Body of pancreas (tissue), 4 donors: ENCODE measurements around the gene C16orf92. TPM values are rescaled to one million over a fixed set of nuclear protein-coding genes. Genes with fewer than 3 reads are reported as not detected.

Experiments used
- ATAC-seq: fragments of 150-250 bp; one replicate; pipeline ENCODE4 v1.9.1; 2016
- DNase-seq, 4 donors: peaks; one replicate each; pipeline ENCODE4 v3.0.0-alpha.2; 2019
- H3K27ac ChIP-seq, 4 donors: fragments of 200-600 bp; sonication (generic); 1 replicate in 3 of 4; 2 replicates in 1 of 4; pipeline versions ENCODE4 v1.5.1 to v1.6.1; 2016 to 2019; ENCODE audit warnings: mild to moderate bottlenecking in 1 of 4, mixed read lengths in 1 of 4, moderate library complexity in 1 of 4
- H3K27me3 ChIP-seq, 2 donors: fragments of 200-600 bp; sonication (generic); one replicate each; pipeline ENCODE4 v1.6.0; 2016; ENCODE audit warnings: mild to moderate bottlenecking in 1 of 2
- H3K36me3 ChIP-seq, 2 donors: fragments of 200-600 bp; sonication (generic); replicated peaks in 1 of 2; 2 replicates each; pipeline ENCODE4 v1.5.1; 2016; ENCODE audit warnings: low read depth in 2 of 2; ENCODE audit not compliant: insufficient read depth in 1 of 2
- H3K4me1 ChIP-seq: fragments of 200-600 bp; sonication (generic); one replicate; pipeline ENCODE4 v1.6.0; 2016
- H3K4me3 ChIP-seq, 2 donors: fragments of 200-600 bp; sonication (generic); 1 replicate in 1 of 2; 2 replicates in 1 of 2; pipeline ENCODE4 v1.5.1; 2016 to 2019
- H3K9me3 ChIP-seq, 3 donors: fragments of 200-600 bp; sonication (generic); 1 replicate in 2 of 3; 2 replicates in 1 of 3; pipeline ENCODE4 v1.5.1; 2016
- CTCF ChIP-seq, 7 experiments: fragments of 450-650 bp in 4 of 7; fragments of 200-600 bp in 3 of 7; sonication (generic) in 3 of 7; IDR thresholded peaks; one replicate each; pipeline ENCODE4 v1.5.1; 2016 to 2019; ENCODE audit warnings: antibody characterized with exemption in 7 of 7
- POLR2A ChIP-seq, 3 donors: fragments of 450-650 bp; IDR thresholded peaks; one replicate each; pipeline ENCODE4 v1.6.1; 2016; ENCODE audit warnings: antibody characterized with exemption in 3 of 3, mild to moderate bottlenecking in 2 of 3
- whole genome bisulfite sequencing, 2 donors: methylation state at CpG; one replicate each; pipeline ENCODE4 v1.1.5; 2017; 5-methylcytosine and 5-hydroxymethylcytosine counted together
- intact Hi-C: fragments of 100-400 bp; cut with DNase I; formaldehyde crosslinking; loops from one replicate; pipeline ENCODE4 v1.15.1; 2023
- total RNA-seq, 2 donors: library from RNA; depleted of rRNA; stranded (reverse); fragments of >200 nt; gene quantifications; one replicate each; pipeline ENCODE4 v1.1.0, GENCODE V29; 2016

Gene C16orf92
- total RNA-seq, 2 donors from 2014 or later: not detected

DNA sequence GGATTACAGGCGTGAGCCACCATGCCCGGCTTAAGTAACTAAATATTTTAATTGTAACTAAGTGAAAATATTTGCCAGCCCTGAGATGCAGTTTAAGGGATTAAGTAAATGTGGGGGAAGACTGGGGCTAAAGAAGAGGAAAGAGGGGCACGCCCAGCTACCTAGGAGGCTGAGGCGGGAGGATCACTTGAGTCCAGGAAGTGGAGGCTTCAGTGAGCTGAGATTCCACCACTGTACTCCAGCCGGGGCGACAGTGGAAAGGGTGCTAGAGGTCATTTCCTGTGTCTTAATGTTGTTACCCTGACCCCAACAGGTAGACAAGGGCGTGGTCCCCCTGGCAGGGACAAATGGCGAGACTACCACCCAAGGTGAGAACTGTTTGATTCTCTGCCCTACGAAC, 45.3 kb downstream of the C16orf92 start:
- H3K9me3 ChIP-seq: no peaks in the 10 kb centered on the region
- no peaks in the 10 kb centered on the region for H3K27me3 ChIP-seq
- ATAC-seq (no peak), DNase-seq (no peak)
- intact Hi-C loops: no loop called here
- 84 to 94% methylated on average over 7 to 9 of the region's 9 CpGs for WGBS, 2 donors
- TF ChIP-seq CTCF (IDR thresholded peaks at IDR 0.05) (no peak), POLR2A (IDR thresholded peaks at IDR 0.05) (no peak)
- peaks cover 42% of the 10 kb centered on the region for H3K4me1 ChIP-seq
- peaks cover 10 to 24% of the 10 kb centered on the region in 2 donors for H3K36me3 ChIP-seq
- no peak overlapping the region for H3K27ac ChIP-seq
- H3K4me3 ChIP-seq: no peak overlapping the region

GRCh38 chr16:30068750-30069610, 46.0 kb downstream of the C16orf92 start:
- Histone ChIP-seq H3K36me3 (peaks cover 10 to 24% of the 10 kb centered on the region in 2 donors), H3K4me3 (no peak overlapping the region), H3K4me1 (peaks cover 36% of the 10 kb centered on the region), H3K27ac (no peak overlapping the region), H3K27me3 (no peaks in the 10 kb centered on the region), H3K9me3 (no peaks in the 10 kb centered on the region)
- no peak for TF ChIP-seq POLR2A (IDR thresholded peaks at IDR 0.05)
- TF ChIP-seq CTCF (IDR thresholded peaks at IDR 0.05): peak in 4 of 7 experiments; percentile 35 to 41 (median 39)
- ATAC-seq: no peak
- 80 to 88% methylated on average over 5 to 17 of the region's 17 CpGs for WGBS, 2 donors
- peak in 2 of 4 donors; percentile 23 to 32 for DNase-seq
- intact Hi-C loops: no loop called here

DNA sequence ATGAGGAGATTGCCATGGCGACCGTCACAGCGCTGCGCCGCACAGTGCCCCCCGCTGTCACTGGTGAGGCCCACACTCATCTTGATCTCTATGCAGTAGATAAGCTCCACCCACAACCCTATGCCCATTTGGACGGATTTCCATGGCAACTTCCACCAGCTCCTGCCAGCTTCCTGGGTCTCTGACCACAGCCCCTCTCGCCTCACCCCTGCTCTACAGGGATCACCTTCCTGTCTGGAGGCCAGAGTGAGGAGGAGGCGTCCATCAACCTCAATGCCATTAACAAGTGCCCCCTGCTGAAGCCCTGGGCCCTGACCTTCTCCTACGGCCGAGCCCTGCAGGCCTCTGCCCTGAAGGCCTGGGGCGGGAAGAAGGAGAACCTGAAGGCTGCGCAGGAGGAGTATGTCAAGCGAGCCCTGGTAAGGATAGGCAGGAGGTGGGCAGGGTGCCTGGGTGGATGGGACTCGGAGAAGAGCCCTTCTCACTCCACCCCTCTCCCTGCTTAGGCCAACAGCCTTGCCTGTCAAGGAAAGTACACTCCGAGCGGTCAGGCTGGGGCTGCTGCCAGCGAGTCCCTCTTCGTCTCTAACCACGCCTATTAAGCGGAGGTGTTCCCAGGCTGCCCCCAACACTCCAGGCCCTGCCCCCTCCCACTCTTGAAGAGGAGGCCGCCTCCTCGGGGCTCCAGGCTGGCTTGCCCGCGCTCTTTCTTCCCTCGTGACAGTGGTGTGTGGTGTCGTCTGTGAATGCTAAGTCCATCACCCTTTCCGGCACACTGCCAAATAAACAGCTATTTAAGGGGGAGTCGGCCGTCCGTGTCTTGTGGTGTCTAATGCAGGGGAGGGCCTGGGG, 46.8 kb downstream of the C16orf92 start:
- WGBS, 2 donors: 74 to 83% methylated on average over 21 to 31 of the region's 31 CpGs
- ATAC-seq: no peak
- intact Hi-C loops: no loop called here
- H3K4me3 ChIP-seq: no peak overlapping the region
- TF ChIP-seq POLR2A (IDR thresholded peaks at IDR 0.05) (no peak), CTCF (IDR thresholded peaks at IDR 0.05) (no peak)
- H3K27me3 ChIP-seq: no peaks in the 10 kb centered on the region
- no peaks in the 10 kb centered on the region for H3K9me3 ChIP-seq
- H3K27ac ChIP-seq: no peak overlapping the region
- DNase-seq: no peak
- peaks cover 10 to 24% of the 10 kb centered on the region in 2 donors for H3K36me3 ChIP-seq
- peaks cover 31% of the 10 kb centered on the region for H3K4me1 ChIP-seq

GRCh38 chr16:30070490-30070889, 47.5 kb downstream of the C16orf92 start:
- no peak overlapping the region for H3K27ac ChIP-seq
- no peak overlapping the region for H3K4me3 ChIP-seq
- H3K36me3 ChIP-seq: peaks cover 10 to 24% of the 10 kb centered on the region in 2 donors
- intact Hi-C loops: no loop called here
- no peaks in the 10 kb centered on the region for H3K27me3 ChIP-seq
- ATAC-seq (no peak), DNase-seq (no peak)
- H3K4me1 ChIP-seq: peaks cover 36% of the 10 kb centered on the region
- no peak for TF ChIP-seq CTCF (IDR thresholded peaks at IDR 0.05)
- no peak for TF ChIP-seq POLR2A (IDR thresholded peaks at IDR 0.05)
- H3K9me3 ChIP-seq: no peaks in the 10 kb centered on the region

Other genes starting within 250 kb of the C16orf92 start
- under 1 TPM; 0.26 to 0.99 TPM for gene ZG16, start 244.9 kb upstream of the C16orf92 start, total RNA-seq
- 10 to 100 TPM in 1 of 2 donors, 1 to 10 TPM in 1; 8.9 to 13.7 TPM for gene KIF22, start 232.4 kb upstream of the C16orf92 start, total RNA-seq
- 100 to 1,000 TPM in 1 of 2 donors, 10 to 100 TPM in 1; 57.9 to 125 TPM for gene MAZ, start 216.7 kb upstream of the C16orf92 start, total RNA-seq
- 1 to 10 TPM in 1 of 2 donors, not detected in 1; 1.0 TPM for gene PRRT2, start 211.0 kb upstream of the C16orf92 start, total RNA-seq
- 10 to 100 TPM; 27.5 to 63.9 TPM for gene PAGR1, start 207.0 kb upstream of the C16orf92 start, total RNA-seq
- 100 to 1,000 TPM in 1 of 2 donors, 10 to 100 TPM in 1; 75.5 to 139 TPM for gene MVP, start 202.7 kb upstream of the C16orf92 start, total RNA-seq
- gene CDIPT, start 160.0 kb upstream of the C16orf92 start, total RNA-seq: 10 to 100 TPM; 76.5 to 79.9 TPM
- 10 to 100 TPM; 19.2 to 28.3 TPM for gene SEZ6L2, start 123.6 kb upstream of the C16orf92 start, total RNA-seq
- 1 to 10 TPM; 4.7 to 8.2 TPM for gene ASPHD1, start 122.7 kb upstream of the C16orf92 start, total RNA-seq
- gene KCTD13, start 97.0 kb upstream of the C16orf92 start, total RNA-seq: 10 to 100 TPM; 14.3 to 49.1 TPM
- 10 to 100 TPM; 67.5 to 71.9 TPM for gene TMEM219, start 61.1 kb upstream of the C16orf92 start, total RNA-seq
- 10 to 100 TPM; 31.1 to 58.3 TPM for gene TAOK2, start 49.3 kb upstream of the C16orf92 start, total RNA-seq
- 10 to 100 TPM; 11.2 to 17.1 TPM for gene HIRIP3, start 27.6 kb upstream of the C16orf92 start, total RNA-seq
- gene INO80E, start 27.0 kb upstream of the C16orf92 start, total RNA-seq: 10 to 100 TPM; 28.3 to 54.5 TPM
- gene DOC2A, start 12.2 kb upstream of the C16orf92 start, total RNA-seq: under 1 TPM in 1 of 2 donors, not detected in 1; 0.78 TPM
- not detected for gene TLCD3B, start 8.1 kb downstream of the C16orf92 start, total RNA-seq
- 100 to 1,000 TPM; 306 to 384 TPM for gene ALDOA, start 42.6 kb downstream of the C16orf92 start, total RNA-seq
- gene PPP4C, start 52.8 kb downstream of the C16orf92 start, total RNA-seq: 10 to 100 TPM; 29.3 to 32.2 TPM
- gene TBX6, start 68.7 kb downstream of the C16orf92 start, total RNA-seq: 1 to 10 TPM; 1.8 to 2.6 TPM
- 10 to 100 TPM; 28.3 to 84.8 TPM for gene YPEL3, start 73.0 kb downstream of the C16orf92 start, total RNA-seq
- gene GDPD3, start 90.3 kb downstream of the C16orf92 start, total RNA-seq: 1 to 10 TPM in 1 of 2 donors, not detected in 1; 1.8 TPM
- 10 to 100 TPM; 28.8 to 35.3 TPM for gene MAPK3, start 100.0 kb downstream of the C16orf92 start, total RNA-seq
- gene CORO1A, start 160.4 kb downstream of the C16orf92 start, total RNA-seq: 10 to 100 TPM in 1 of 2 donors, 1 to 10 TPM in 1; 8.2 to 17.4 TPM
- gene BOLA2B, start 170.5 kb downstream of the C16orf92 start, total RNA-seq: 10 to 100 TPM; 47.5 to 54.7 TPM
- gene SLX1A, start 170.7 kb downstream of the C16orf92 start, total RNA-seq: 10 to 100 TPM; 41.5 to 65.3 TPM
- gene SULT1A3, start 176.1 kb downstream of the C16orf92 start, total RNA-seq: 10 to 100 TPM in 1 of 2 donors, 1 to 10 TPM in 1; 5.7 to 63.3 TPM
- gene NPIPB13, start 225.3 kb downstream of the C16orf92 start, total RNA-seq: 1 to 10 TPM in 1 of 2 donors, under 1 TPM in 1; 0.33 to 3.1 TPM